ENCODE results near the gene NEURL4.

The NEURL4 gene

GRCh38 chr17:7318121-7318860 lies 10.8 kb downstream of the NEURL4 start:
- no peaks in the 10 kb centered on the region for H3K9me3 Mint-ChIP-seq
- peaks cover 25% of the 10 kb centered on the region for H3K4me1 Mint-ChIP-seq
- H3K27ac Mint-ChIP-seq = peak overlapping the region; percentile 22
- no peak for ATAC-seq
- H3K36me3 Mint-ChIP-seq = peaks cover 59% of the 10 kb centered on the region
- H3K4me3 Mint-ChIP-seq = no peak overlapping the region
- no peaks in the 10 kb centered on the region for H3K27me3 Mint-ChIP-seq

- no peak overlapping the region for H3K4me3 Mint-ChIP-seq
- H3K9me3 Mint-ChIP-seq = no peaks in the 10 kb centered on the region
- H3K36me3 Mint-ChIP-seq = peaks cover 66% of the 10 kb centered on the region
- H3K4me1 Mint-ChIP-seq = peaks cover 35% of the 10 kb centered on the region
- no peaks in the 10 kb centered on the region for H3K27me3 Mint-ChIP-seq
- no peak for ATAC-seq
- H3K27ac Mint-ChIP-seq = peak overlapping the region; percentile 22
Observed at GRCh38 chr17:7317161-7317803, 11.9 kb downstream of the NEURL4 start.

GRCh38 chr17:7315570-7316235 lies 13.4 kb downstream of the NEURL4 start:
- no peak for ATAC-seq
- no peaks in the 10 kb centered on the region for H3K27me3 Mint-ChIP-seq
- peaks cover 51% of the 10 kb centered on the region for H3K4me1 Mint-ChIP-seq
- H3K27ac Mint-ChIP-seq = peak overlapping the region; percentile 86
- no peaks in the 10 kb centered on the region for H3K9me3 Mint-ChIP-seq
- peak overlapping the region; percentile 84 for H3K4me3 Mint-ChIP-seq
- H3K36me3 Mint-ChIP-seq = peaks cover 66% of the 10 kb centered on the region

- Mint-ChIP-seq H3K9me3 (no peaks in the 10 kb centered on the region), H3K36me3 (peaks cover 73% of the 10 kb centered on the region), H3K27me3 (no peaks in the 10 kb centered on the region), H3K4me1 (peaks cover 59% of the 10 kb centered on the region), H3K4me3 (peak within 1 kb of the TSS; percentile 88), H3K27ac (peak within 1 kb of the TSS; percentile 86)
- ATAC-seq = peak; percentile 95
Observed at GRCh38 chr17:7314719-7315569, 14.2 kb downstream of the NEURL4 start, which contains the start of gene GPS2. GPS2 (minus strand) TSS chr17:7315360; CDS start chr17:7315052, 308 bp downstream.

- H3K4me1 Mint-ChIP-seq = peaks cover 67% of the 10 kb centered on the region
- no peaks in the 10 kb centered on the region for H3K27me3 Mint-ChIP-seq
- peak overlapping the region; percentile 88 for H3K4me3 Mint-ChIP-seq
- H3K9me3 Mint-ChIP-seq = no peaks in the 10 kb centered on the region
- peaks cover 82% of the 10 kb centered on the region for H3K36me3 Mint-ChIP-seq
- ATAC-seq = no peak
- H3K27ac Mint-ChIP-seq = peak overlapping the region; percentile 86
Observed at GRCh38 chr17:7313890-7314718, 15.0 kb downstream of the NEURL4 start.

GRCh38 chr17:7313088-7313889 lies 15.8 kb downstream of the NEURL4 start:
- peak overlapping the region; percentile 86 for H3K27ac Mint-ChIP-seq
- H3K4me1 Mint-ChIP-seq = peaks cover 69% of the 10 kb centered on the region
- ATAC-seq = no peak
- no peaks in the 10 kb centered on the region for H3K9me3 Mint-ChIP-seq
- peaks cover 81% of the 10 kb centered on the region for H3K36me3 Mint-ChIP-seq
- peak overlapping the region; percentile 88 for H3K4me3 Mint-ChIP-seq
- H3K27me3 Mint-ChIP-seq = no peaks in the 10 kb centered on the region

GRCh38 chr17:7312432-7313087 lies 16.6 kb downstream of the NEURL4 start:
- no peak overlapping the region for H3K4me3 Mint-ChIP-seq
- H3K9me3 Mint-ChIP-seq = no peaks in the 10 kb centered on the region
- H3K27me3 Mint-ChIP-seq = no peaks in the 10 kb centered on the region
- H3K36me3 Mint-ChIP-seq = peaks cover 74% of the 10 kb centered on the region
- ATAC-seq = no peak
- H3K27ac Mint-ChIP-seq = peak overlapping the region; percentile 86
- H3K4me1 Mint-ChIP-seq = peaks cover 69% of the 10 kb centered on the region

- ATAC-seq = no peak
- no peaks in the 10 kb centered on the region for H3K9me3 Mint-ChIP-seq
- peaks cover 64% of the 10 kb centered on the region for H3K4me1 Mint-ChIP-seq
- no peak overlapping the region for H3K4me3 Mint-ChIP-seq
- H3K27ac Mint-ChIP-seq = peak overlapping the region; percentile 11
- H3K27me3 Mint-ChIP-seq = no peaks in the 10 kb centered on the region
- H3K36me3 Mint-ChIP-seq = peaks cover 62% of the 10 kb centered on the region
Observed at GRCh38 chr17:7311110-7311705, 17.9 kb downstream of the NEURL4 start.

GRCh38 chr17:7309628-7310027 lies 19.5 kb downstream of the NEURL4 start:
- Mint-ChIP-seq H3K27me3 (no peaks in the 10 kb centered on the region), H3K4me3 (peak overlapping the region; percentile 80), H3K27ac (peak overlapping the region; percentile 93), H3K36me3 (peaks cover 59% of the 10 kb centered on the region), H3K4me1 (peaks cover 57% of the 10 kb centered on the region), H3K9me3 (no peaks in the 10 kb centered on the region)
- ATAC-seq = no peak

GRCh38 chr17:7308625-7309433 lies 20.3 kb downstream of the NEURL4 start:
- Mint-ChIP-seq H3K27me3 (no peaks in the 10 kb centered on the region), H3K36me3 (peaks cover 52% of the 10 kb centered on the region)

GRCh38 chr17:7307686-7308624 lies 21.2 kb downstream of the NEURL4 start:
- H3K4me1 Mint-ChIP-seq = peaks cover 41% of the 10 kb centered on the region
- peak overlapping the region; percentile 80 for H3K4me3 Mint-ChIP-seq
- no peaks in the 10 kb centered on the region for H3K27me3 Mint-ChIP-seq
- peak overlapping the region; percentile 93 for H3K27ac Mint-ChIP-seq
- no peaks in the 10 kb centered on the region for H3K9me3 Mint-ChIP-seq
- ATAC-seq = peak; percentile 43
- H3K36me3 Mint-ChIP-seq = peaks cover 45% of the 10 kb centered on the region

More at GRCh38 chr17:7308625-7309433, 20.3 kb downstream of the NEURL4 start:
- Mint-ChIP-seq H3K9me3 (no peaks in the 10 kb centered on the region), H3K4me1 (peaks cover 49% of the 10 kb centered on the region), H3K4me3 (peak overlapping the region; percentile 80), H3K27ac (peak overlapping the region; percentile 93)
- ATAC-seq = peak; percentile 49

Measured in stimulated activated memory B cell treated with anti-CD40 and anti-IgM and Interleukin-4, amounts not matched to agents 10 μg/mL and 1 μg/mL and 100 μg/mL, for 72 hours (primary cell).